Measurements from ENCODE around the gene CGA. TPM values are rescaled to one million over a fixed set of nuclear protein-coding genes. Genes with fewer than 3 reads are reported as not detected.

Gene CGA
- total RNA-seq, 1 donor from 2014 or later = not detected

Other genes starting within 250 kb of the CGA start
- gene HTR1E, start 157.6 kb downstream of the CGA start, total RNA-seq = not detected
- 96.2 TPM for gene ZNF292, start 60.5 kb upstream of the CGA start, total RNA-seq
- gene SMIM8, start 227.5 kb upstream of the CGA start, total RNA-seq = 17.6 TPM
- not detected for gene GJB7, start 234.2 kb upstream of the CGA start, total RNA-seq
- gene C6orf163, start 249.7 kb upstream of the CGA start, total RNA-seq = 4.7 TPM